Activated CD4-positive, alpha-beta T cell treated with anti-CD3 and anti-CD28 coated beads, Interleukin-2, amount 10 ng/mL, durations not matched to agents 7 days and 5 days (primary cell): Measurements from ENCODE around the gene CALN1. TPM values are rescaled to one million over a fixed set of nuclear protein-coding genes. Genes with fewer than 3 reads are reported as not detected.
"Not testable (repeated sequence)": the region's sequence is repeated elsewhere in the genome, so short reads cannot be mapped to it uniquely, and the experiment has no call there.

Experiments used
- CTCF ChIA-PET: fragments of 350-600 bp; sonication (Branson Sonifier 250); formaldehyde crosslinking; loops from one replicate; lab custom pipeline; 2021; ENCODE audit warnings: antibody characterized with exemption; lab: Charles Lee
- POLR2A ChIA-PET: fragments of 350-600 bp; sonication (Branson Sonifier 250); formaldehyde crosslinking; loops from one replicate; lab custom pipeline; 2021; ENCODE audit warnings: antibody characterized with exemption; lab: Charles Lee
- DNase-seq: peaks from one replicate; pipeline ENCODE4 v3.0.0-alpha.2; 2020
- H3K27ac Mint-ChIP-seq: one replicate; pipeline ENCODE4 v1.8.0; 2021; ENCODE audit warnings: mild to moderate bottlenecking, moderate library complexity, mixed read lengths
- H3K27me3 Mint-ChIP-seq: one replicate; pipeline ENCODE4 v1.8.0; 2021; ENCODE audit warnings: mixed read lengths
- H3K36me3 Mint-ChIP-seq: one replicate; pipeline ENCODE4 v1.8.0; 2021; ENCODE audit warnings: low read depth, mixed read lengths
- H3K4me1 Mint-ChIP-seq: one replicate; pipeline ENCODE4 v1.8.0; 2021; ENCODE audit warnings: mixed read lengths
- H3K4me3 Mint-ChIP-seq: one replicate; pipeline ENCODE4 v1.8.0; 2021; ENCODE audit warnings: mild to moderate bottlenecking, moderate library complexity, mixed read lengths
- H3K9me3 Mint-ChIP-seq: one replicate; pipeline ENCODE4 v1.8.0; 2021; ENCODE audit warnings: mixed read lengths
- total RNA-seq, 2 experiments: library from RNA; stranded (reverse); gene quantifications; one replicate each; pipeline ENCODE4 v1.2.3, GENCODE V29; 2021

The CALN1 gene
- total RNA-seq, 2 experiments from 2014 or later, result not detected

DNA sequence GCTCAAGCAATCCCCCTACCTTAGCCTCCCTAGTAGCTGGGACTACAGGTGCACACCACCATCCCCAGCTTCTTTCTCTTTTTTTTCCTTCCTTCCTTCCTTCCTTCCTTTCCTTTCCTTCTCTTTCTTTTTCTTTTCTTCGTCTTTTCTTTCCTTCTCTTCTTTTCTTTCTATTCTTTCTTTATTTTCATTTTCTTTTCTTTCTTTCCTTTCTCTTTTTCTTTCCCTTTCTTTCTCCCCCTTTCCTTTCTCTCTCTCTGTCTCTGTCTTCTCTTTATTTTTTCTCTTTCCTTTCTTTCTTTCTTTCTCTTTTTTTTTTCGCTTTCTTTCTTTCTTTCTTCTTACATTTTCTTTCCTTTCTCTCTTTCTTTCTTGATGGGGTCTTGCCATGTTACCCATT, 658.9 kb downstream of the CALN1 start:
- no peak overlapping the region for H3K27ac Mint-ChIP-seq
- POLR2A ChIA-PET, result no interaction called here
- CTCF ChIA-PET, result no interaction called here
- H3K27me3 Mint-ChIP-seq, result no peaks in the 10 kb centered on the region
- no peaks in the 10 kb centered on the region for H3K36me3 Mint-ChIP-seq
- no peak overlapping the region for H3K4me3 Mint-ChIP-seq
- H3K4me1 Mint-ChIP-seq, result no peaks in the 10 kb centered on the region
- H3K9me3 Mint-ChIP-seq, result peaks cover 3% of the 10 kb centered on the region
- no peak for DNase-seq

DNA sequence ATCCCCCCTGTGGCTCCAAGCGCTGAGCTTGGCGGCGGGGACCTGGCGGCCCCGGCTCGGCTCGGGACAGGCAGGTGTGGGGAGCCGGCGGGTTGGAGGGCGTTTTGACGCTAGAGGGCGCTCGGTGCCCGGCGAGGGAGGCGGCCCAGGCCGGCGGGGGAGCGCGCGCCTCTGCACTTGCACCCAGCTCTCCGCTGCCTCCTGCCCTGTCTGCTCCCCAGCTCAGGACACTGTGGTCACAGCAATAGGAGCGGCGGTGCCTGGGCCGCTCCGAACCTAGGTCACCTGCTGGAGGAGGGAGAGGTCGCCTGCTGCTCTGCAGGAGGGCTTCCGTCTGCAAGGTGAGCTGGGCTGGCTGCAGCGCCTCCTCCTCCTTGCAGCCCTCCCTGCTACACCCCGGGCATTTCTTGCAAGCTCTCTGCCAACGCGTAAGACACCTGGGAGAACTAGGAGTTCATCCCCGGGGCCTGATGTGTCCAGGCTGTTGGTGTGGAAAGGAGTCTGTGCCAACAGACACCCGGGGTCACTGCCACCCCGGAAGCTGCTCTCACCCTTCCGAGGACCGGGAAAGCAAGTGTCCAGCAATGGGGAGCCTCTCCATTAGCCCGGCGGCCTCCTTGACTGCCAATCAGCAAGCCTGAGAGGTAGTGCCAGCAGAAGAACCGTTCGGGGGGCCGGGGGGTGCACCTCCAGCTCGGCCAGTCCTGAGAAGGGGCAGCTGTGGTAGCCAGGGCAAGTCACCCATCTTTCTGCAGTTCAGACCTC, 659.8 kb downstream of the CALN1 start:
- Mint-ChIP-seq H3K4me3 (no peak overlapping the region), H3K27me3 (no peaks in the 10 kb centered on the region), H3K27ac (no peak overlapping the region), H3K4me1 (no peaks in the 10 kb centered on the region), H3K9me3 (peaks cover 3% of the 10 kb centered on the region), H3K36me3 (no peaks in the 10 kb centered on the region)
- ChIA-PET CTCF (no interaction called here), POLR2A (no interaction called here)
- peak; percentile 38 for DNase-seq

DNA sequence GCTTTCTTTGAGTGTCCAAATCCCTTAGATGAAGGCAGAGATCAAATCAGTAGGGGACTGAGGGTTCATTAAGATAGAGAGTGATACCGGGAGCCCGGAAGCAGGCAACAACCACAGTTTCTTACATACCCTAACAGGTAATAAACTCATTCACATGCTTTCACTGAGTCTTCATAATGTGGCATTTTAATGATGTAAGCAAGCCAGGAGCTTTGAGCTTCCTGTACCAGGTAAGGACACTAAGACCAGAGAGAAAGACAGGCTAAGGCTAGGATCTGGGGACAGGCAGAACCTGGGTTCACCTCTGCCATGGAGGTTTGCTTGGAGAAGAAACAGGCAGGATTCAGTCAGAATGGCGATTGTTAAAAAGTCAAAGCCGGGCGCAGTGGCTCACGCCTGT, 661.8 kb downstream of the CALN1 start:
- H3K4me1 Mint-ChIP-seq, result no peaks in the 10 kb centered on the region
- H3K36me3 Mint-ChIP-seq, result no peaks in the 10 kb centered on the region
- H3K4me3 Mint-ChIP-seq, result no peak overlapping the region
- no peaks in the 10 kb centered on the region for H3K27me3 Mint-ChIP-seq
- no peaks in the 10 kb centered on the region for H3K9me3 Mint-ChIP-seq
- CTCF ChIA-PET, result no interaction called here
- DNase-seq, result no peak
- POLR2A ChIA-PET, result no interaction called here
- no peak overlapping the region for H3K27ac Mint-ChIP-seq

DNA sequence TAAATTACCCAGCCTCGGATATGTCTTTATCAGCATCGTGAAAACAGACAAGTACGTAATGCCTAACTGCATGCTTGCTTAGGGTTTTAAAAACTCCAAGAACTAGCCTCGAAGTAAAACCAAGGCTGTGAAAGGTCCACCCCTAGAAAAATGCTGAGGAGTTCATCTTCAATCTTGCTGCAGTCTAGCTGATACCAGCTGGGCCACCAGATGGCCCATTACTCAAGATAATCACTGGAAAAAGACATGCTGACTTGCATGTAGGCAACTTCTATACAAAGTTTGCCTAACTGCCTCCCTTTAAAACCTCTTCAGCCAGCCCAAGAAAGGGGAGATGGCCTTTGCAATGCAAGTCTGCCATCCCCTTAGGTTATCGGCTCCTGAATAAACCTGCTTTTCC, 666.1 kb downstream of the CALN1 start:
- Mint-ChIP-seq H3K27ac (no peak overlapping the region), H3K9me3 (no peaks in the 10 kb centered on the region), H3K4me1 (no peaks in the 10 kb centered on the region), H3K36me3 (no peaks in the 10 kb centered on the region), H3K27me3 (no peaks in the 10 kb centered on the region), H3K4me3 (no peak overlapping the region)
- ChIA-PET POLR2A (no interaction called here), CTCF (no interaction called here)
- no peak for DNase-seq

DNA sequence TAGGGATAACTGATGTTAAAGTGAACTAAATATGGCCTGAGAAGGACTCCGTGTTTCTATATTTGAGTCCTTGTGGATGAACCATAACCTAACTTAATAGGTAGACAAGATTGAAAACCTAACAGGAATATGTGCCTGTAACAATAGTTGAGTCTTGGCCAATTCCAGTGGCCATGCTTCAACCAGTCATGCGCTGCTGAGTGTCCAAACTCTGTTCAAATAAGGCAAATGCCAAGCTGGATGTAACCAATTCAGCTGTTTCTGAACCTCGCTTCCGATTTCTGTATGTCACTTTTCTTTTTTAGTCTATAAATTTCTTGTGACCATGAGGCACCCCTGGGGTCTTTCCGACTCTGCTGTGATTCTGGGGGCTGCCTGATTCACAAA, 672.0 kb downstream of the CALN1 start:
- ChIA-PET POLR2A (no interaction called here), CTCF (no interaction called here)
- H3K9me3 Mint-ChIP-seq, result no peaks in the 10 kb centered on the region
- no peaks in the 10 kb centered on the region for H3K4me1 Mint-ChIP-seq
- H3K36me3 Mint-ChIP-seq, result no peaks in the 10 kb centered on the region
- no peak overlapping the region for H3K4me3 Mint-ChIP-seq
- no peak overlapping the region for H3K27ac Mint-ChIP-seq
- DNase-seq, result no peak
- no peaks in the 10 kb centered on the region for H3K27me3 Mint-ChIP-seq

DNA sequence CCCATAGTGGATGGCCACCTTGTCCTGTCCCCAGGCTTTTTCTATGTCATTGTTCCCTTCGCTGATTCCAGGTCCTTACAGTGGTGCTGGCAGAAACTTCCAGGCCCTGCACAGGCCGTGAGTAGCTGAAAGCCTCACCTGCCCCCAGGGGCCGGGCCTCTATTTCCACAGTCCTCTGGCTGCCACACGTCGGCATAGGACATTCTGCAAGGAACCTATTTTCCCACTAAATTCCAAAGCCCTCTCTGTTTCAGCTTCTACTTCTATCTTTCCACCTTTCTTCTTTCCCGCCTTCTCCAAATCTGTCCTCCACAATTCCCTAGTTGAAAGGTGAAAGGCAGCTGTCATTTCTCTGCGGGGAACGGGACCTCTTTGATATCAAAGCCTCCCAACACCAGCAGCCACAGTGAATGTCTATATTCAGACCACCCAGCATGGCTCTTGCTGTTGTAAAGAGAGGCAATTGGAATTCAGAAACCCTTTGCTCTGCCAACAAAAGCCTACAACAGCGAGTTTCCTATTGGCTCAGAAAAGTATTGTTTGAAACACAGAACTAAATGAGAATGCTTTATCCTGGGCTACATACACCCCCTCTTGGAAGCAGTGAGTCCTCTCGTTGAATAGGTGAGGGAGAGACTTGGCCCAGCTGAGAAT, 672.5 kb downstream of the CALN1 start:
- H3K27ac Mint-ChIP-seq, result no peak overlapping the region
- no peaks in the 10 kb centered on the region for H3K36me3 Mint-ChIP-seq
- ChIA-PET POLR2A (no interaction called here), CTCF (no interaction called here)
- H3K27me3 Mint-ChIP-seq, result no peaks in the 10 kb centered on the region
- H3K9me3 Mint-ChIP-seq, result no peaks in the 10 kb centered on the region
- H3K4me3 Mint-ChIP-seq, result no peak overlapping the region
- DNase-seq, result no peak
- no peaks in the 10 kb centered on the region for H3K4me1 Mint-ChIP-seq

DNA sequence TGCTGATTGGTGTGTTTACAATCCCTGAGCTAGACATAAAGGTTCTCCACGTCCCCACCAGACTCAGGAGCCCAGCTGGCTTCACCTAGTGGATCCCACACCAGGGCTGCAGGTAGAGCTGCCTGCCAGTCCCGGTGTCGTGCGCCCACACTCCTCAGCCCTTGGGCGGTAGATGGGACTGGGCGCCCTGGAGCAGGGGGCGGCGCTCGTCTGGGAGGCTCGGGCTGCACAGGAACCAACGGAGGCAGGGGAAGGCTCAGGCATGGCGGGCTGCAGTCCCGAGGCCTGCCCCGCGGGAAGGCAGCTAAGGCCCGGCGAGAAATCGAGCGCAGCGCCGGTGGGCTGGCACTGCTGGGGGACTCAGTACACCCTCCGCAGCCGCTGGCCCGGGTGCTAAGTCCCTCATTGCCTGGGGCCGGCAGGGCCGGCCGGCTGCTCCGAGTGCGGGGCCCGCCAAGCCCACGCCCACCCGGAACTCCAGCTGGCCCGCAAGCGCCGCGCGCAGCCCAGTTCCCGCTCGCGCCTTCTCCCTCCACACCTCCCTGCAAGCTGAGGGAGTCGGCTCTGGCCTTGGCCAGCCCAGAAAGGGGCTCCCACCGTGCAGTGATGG, 674.1 kb downstream of the CALN1 start:
- H3K27ac Mint-ChIP-seq, H3K36me3 Mint-ChIP-seq, H3K4me3 Mint-ChIP-seq, H3K9me3 Mint-ChIP-seq, DNase-seq, POLR2A ChIA-PET, CTCF ChIA-PET, H3K27me3 Mint-ChIP-seq, H3K4me1 Mint-ChIP-seq: not testable (repeated sequence)

DNA sequence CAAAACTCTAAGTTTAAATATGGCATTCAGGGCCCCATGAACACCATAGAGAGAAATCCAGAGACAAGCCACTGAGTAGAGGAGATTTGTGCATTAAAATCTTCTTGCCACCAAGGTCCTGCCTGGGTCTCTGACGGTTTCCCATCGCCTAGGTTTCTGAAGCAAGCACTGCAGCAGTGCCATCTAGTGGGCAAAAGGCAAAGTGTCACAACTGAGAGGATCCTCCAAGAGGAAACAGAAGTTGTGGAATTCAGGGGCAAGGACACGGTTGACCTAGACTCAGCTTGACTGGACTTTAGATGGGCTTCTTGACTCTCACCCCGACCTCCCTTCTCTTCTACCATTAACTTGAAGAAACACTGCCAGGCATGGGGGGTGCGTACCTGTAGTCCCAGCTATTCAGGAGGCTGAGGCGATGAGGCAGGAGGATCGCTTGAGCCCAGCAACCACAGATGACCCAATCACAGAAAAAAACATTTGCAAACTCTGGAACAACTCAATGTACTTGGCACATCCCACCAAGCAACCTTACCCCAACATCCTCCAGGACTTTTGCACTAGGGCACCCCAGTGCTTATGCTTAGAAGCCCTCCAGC, 676.1 kb downstream of the CALN1 start:
- DNase-seq, result peak; percentile 51
- Mint-ChIP-seq H3K4me3 (no peak overlapping the region), H3K36me3 (no peaks in the 10 kb centered on the region), H3K9me3 (no peaks in the 10 kb centered on the region), H3K27me3 (no peaks in the 10 kb centered on the region), H3K27ac (no peak overlapping the region), H3K4me1 (no peaks in the 10 kb centered on the region)
- CTCF ChIA-PET, result interaction anchor here (0.6 kb wide), 1 partner anchor 880 kb away, joined by 4 read pairs; no protein-coding TSS in a partner anchor
- POLR2A ChIA-PET, result no interaction called here

DNA sequence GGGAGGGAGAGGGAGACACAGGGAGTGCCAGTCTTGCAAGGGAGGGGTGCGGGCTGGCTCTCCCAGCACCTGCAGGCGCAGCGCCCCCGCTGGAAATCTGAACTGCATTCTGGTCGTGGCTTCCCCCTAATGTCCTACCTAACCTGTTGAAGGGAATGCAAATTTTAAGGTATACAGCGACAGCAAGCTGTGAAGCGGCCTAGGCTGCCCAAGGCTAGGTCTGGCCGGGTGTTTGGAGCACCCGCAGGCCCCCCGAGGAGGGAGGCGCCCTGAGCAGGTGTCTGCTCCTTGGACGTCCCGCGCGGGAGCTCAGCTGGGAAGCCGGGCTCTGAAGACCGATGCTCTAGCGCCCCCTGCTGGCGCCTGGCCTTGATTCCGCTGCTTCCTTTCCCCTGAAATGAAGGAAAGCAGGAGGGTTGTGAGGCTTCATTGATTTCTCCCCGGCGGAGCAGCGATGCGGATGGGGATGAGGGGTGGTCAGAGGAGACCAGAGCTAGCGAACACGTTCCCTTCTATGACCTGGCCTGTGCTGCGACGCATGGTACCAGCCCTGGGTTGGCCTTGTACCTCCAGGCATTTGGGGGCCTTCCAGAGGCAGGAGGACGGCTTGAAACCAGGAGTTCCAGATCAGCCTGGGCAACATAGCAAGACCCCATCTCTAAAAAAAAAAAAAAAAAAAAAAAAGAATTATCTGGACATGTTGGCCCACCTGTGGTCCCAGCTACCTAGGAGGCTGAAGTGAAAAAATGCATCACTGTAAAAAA, 678.8 kb downstream of the CALN1 start:
- H3K27me3 Mint-ChIP-seq, result no peaks in the 10 kb centered on the region
- H3K27ac Mint-ChIP-seq, result no peak overlapping the region
- peak; percentile 62 for DNase-seq
- H3K36me3 Mint-ChIP-seq, result no peaks in the 10 kb centered on the region
- CTCF ChIA-PET, result interaction anchor here (1.0 kb wide), 1 partner anchor 9 kb away, joined by 4 read pairs; no protein-coding TSS in a partner anchor
- no peaks in the 10 kb centered on the region for H3K9me3 Mint-ChIP-seq
- no peak overlapping the region for H3K4me3 Mint-ChIP-seq
- POLR2A ChIA-PET, result no interaction called here
- H3K4me1 Mint-ChIP-seq, result no peaks in the 10 kb centered on the region

DNA sequence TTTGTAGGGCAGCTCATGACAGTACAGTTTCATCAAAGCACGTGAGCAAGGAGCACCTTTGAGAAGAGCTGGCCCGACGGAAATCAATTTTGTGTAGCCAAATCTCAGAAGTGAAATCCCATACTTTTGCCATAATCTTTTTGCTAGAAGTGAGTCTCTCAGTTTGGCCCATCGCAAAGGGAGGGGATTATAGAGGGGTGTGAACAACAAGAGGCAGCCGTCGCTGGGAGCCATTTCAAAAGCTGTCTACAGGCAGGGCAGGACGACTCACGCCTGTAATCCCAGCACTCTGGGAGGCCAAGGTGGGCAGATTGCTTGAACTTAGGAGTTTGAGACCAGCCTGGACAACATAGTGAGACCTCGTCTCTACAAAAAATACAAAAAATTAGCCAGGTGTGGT, 680.4 kb downstream of the CALN1 start:
- CTCF ChIA-PET, result no interaction called here
- Mint-ChIP-seq H3K9me3 (no peaks in the 10 kb centered on the region), H3K4me1 (no peaks in the 10 kb centered on the region), H3K4me3 (no peak overlapping the region), H3K27ac (no peak overlapping the region), H3K27me3 (no peaks in the 10 kb centered on the region), H3K36me3 (no peaks in the 10 kb centered on the region)
- no peak for DNase-seq
- POLR2A ChIA-PET, result no interaction called here
